ENCODE data around the gene NOTCH4. TPM values are rescaled to one million over a fixed set of nuclear protein-coding genes. Genes with fewer than 3 reads are reported as not detected.

The NOTCH4 gene
- total and polyA plus RNA-seq, 9 of the 15 experiments (the other 6 are each of a cell fraction or from before 2014, with no cell fraction given), result 0.24 to 4.3 (median 1.7) TPM

DNA sequence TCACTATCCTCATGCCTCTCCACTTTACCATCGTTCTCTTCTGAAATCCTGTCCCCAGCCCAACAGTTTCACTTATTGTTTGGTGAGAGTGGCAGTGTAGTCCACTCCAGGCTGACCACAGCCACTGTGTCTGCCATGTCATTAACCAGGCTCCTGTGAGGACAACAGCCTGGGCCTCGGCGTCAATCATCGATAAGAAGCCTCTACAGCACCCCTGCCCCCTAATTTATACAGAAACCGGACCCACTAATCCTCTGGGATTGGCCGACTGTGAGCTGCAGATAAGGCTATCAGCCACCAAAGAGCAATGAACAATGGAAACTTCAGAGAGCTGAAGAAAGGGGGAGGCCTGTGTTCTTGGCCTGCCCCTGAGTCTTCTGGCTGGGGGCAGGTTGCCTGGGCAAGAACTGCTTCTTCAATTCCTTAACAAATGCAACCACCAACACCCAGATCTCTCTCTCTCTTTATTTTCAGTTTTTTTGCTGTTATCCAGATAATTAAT lies 56.1 kb downstream of the NOTCH4 start (continued):
- TF ChIP-seq NFRKB (IDR thresholded peaks at IDR 0.05; ENCODE audit: low read depth) (peak; percentile 80; the same call in 1 of the 2 replicates), SRSF7 (optimal IDR thresholded peaks at IDR 0.05; ENCODE audit: low read depth, low read length) (no peak), HIVEP1 (CRISPR knock-in tag; IDR thresholded peaks at IDR 0.05) (no peak), GATAD2B (IDR thresholded peaks at IDR 0.05; ENCODE audit: borderline replicate concordance) (peak; percentile 95; the same call in 1 of the 2 replicates), ZNF146 (CRISPR knock-in tag; IDR thresholded peaks at IDR 0.05; ENCODE audit: unreplicated experiment) (no peak), ZNF224 (CRISPR knock-in tag; IDR thresholded peaks at IDR 0.05) (no peak), TOE1 (IDR thresholded peaks at IDR 0.05; ENCODE audit: borderline replicate concordance) (0 out of 2 replicates have a peak, but pooled peaks have one; percentile 15), TOE1 (CRISPR knock-in tag; IDR thresholded peaks at IDR 0.05; ENCODE audit: borderline replicate concordance, low read depth) (no peak), OTX1 (CRISPR knock-in tag; IDR thresholded peaks at IDR 0.05) (no peak; the same call in 1 of the 2 replicates), JUN (IDR thresholded peaks at IDR 0.05; ENCODE audit: borderline replicate concordance, low read depth, low read length) (no peak), JUN (CRISPR knock-in tag; IDR thresholded peaks at IDR 0.05; ENCODE audit: borderline replicate concordance) (no peak), FOXA1 (IDR thresholded peaks at IDR 0.05; ENCODE audit: borderline replicate concordance) (no peak), WHSC1 (IDR thresholded peaks at IDR 0.05; ENCODE audit: low read length) (no peak), BDP1 (IDR thresholded peaks at IDR 0.05; ENCODE audit: insufficient read depth, insufficient read length) (no peak), SMAD2 (IDR thresholded peaks at IDR 0.05; ENCODE audit: low read depth, low read length) (no peak), ARHGAP35 (IDR thresholded peaks at IDR 0.05; ENCODE audit: partially characterized antibody) (no peak), GTF2F1 (IDR thresholded peaks at IDR 0.05; ENCODE audit: low read depth, low read length) (no peak), DIDO1 (tag; IDR thresholded peaks at IDR 0.05; ENCODE audit: low read depth) (no peak), RUNX1 (IDR thresholded peaks at IDR 0.05; ENCODE audit: low read depth) (no peak), SMARCA4 (IDR thresholded peaks at IDR 0.05) (peak; percentile 97), NR2C2 (CRISPR knock-in tag; IDR thresholded peaks at IDR 0.05) (no peak), NR2C2 (tag; IDR thresholded peaks at IDR 0.05) (no peak)
- TF ChIP-seq, protein P1, sequence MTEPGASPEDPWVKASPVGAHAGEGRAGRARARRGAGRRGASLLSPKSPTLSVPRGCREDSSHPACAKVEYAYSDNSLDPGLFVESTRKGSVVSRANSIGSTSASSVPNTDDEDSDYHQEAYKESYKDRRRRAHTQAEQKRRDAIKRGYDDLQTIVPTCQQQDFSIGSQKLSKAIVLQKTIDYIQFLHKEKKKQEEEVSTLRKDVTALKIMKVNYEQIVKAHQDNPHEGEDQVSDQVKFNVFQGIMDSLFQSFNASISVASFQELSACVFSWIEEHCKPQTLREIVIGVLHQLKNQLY (CRISPR knock-in tag; conservative IDR thresholded peaks at IDR 0.05), result no peak
- TF ChIP-seq, protein P2, sequence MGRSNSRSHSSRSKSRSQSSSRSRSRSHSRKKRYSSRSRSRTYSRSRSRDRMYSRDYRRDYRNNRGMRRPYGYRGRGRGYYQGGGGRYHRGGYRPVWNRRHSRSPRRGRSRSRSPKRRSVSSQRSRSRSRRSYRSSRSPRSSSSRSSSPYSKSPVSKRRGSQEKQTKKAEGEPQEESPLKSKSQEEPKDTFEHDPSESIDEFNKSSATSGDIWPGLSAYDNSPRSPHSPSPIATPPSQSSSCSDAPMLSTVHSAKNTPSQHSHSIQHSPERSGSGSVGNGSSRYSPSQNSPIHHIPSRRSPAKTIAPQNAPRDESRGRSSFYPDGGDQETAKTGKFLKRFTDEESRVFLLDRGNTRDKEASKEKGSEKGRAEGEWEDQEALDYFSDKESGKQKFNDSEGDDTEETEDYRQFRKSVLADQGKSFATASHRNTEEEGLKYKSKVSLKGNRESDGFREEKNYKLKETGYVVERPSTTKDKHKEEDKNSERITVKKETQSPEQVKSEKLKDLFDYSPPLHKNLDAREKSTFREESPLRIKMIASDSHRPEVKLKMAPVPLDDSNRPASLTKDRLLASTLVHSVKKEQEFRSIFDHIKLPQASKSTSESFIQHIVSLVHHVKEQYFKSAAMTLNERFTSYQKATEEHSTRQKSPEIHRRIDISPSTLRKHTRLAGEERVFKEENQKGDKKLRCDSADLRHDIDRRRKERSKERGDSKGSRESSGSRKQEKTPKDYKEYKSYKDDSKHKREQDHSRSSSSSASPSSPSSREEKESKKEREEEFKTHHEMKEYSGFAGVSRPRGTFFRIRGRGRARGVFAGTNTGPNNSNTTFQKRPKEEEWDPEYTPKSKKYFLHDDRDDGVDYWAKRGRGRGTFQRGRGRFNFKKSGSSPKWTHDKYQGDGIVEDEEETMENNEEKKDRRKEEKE (IDR thresholded peaks at IDR 0.05; ENCODE audit: borderline replicate concordance in 1 of 2, control insufficient read depth in 1 of 2, low read depth in 2 of 2, low read length in 1 of 2), result no peak
- TF ChIP-seq, protein P3, sequence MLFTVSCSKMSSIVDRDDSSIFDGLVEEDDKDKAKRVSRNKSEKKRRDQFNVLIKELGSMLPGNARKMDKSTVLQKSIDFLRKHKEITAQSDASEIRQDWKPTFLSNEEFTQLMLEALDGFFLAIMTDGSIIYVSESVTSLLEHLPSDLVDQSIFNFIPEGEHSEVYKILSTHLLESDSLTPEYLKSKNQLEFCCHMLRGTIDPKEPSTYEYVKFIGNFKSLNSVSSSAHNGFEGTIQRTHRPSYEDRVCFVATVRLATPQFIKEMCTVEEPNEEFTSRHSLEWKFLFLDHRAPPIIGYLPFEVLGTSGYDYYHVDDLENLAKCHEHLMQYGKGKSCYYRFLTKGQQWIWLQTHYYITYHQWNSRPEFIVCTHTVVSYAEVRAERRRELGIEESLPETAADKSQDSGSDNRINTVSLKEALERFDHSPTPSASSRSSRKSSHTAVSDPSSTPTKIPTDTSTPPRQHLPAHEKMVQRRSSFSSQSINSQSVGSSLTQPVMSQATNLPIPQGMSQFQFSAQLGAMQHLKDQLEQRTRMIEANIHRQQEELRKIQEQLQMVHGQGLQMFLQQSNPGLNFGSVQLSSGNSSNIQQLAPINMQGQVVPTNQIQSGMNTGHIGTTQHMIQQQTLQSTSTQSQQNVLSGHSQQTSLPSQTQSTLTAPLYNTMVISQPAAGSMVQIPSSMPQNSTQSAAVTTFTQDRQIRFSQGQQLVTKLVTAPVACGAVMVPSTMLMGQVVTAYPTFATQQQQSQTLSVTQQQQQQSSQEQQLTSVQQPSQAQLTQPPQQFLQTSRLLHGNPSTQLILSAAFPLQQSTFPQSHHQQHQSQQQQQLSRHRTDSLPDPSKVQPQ (CRISPR knock-in tag; IDR thresholded peaks at IDR 0.05; ENCODE audit: borderline replicate concordance), result no peak

All from K562 (cell line).